Measurements from ENCODE around the gene FEM1C. TPM values are rescaled to one million over a fixed set of nuclear protein-coding genes. Genes with fewer than 3 reads are reported as not detected.

The FEM1C gene
- total and polyA plus RNA-seq, 9 of the 15 experiments (the other 6 are each of a cell fraction or from before 2014, with no cell fraction given): 1.4 to 9.3 (median 4.3) TPM

DNA sequence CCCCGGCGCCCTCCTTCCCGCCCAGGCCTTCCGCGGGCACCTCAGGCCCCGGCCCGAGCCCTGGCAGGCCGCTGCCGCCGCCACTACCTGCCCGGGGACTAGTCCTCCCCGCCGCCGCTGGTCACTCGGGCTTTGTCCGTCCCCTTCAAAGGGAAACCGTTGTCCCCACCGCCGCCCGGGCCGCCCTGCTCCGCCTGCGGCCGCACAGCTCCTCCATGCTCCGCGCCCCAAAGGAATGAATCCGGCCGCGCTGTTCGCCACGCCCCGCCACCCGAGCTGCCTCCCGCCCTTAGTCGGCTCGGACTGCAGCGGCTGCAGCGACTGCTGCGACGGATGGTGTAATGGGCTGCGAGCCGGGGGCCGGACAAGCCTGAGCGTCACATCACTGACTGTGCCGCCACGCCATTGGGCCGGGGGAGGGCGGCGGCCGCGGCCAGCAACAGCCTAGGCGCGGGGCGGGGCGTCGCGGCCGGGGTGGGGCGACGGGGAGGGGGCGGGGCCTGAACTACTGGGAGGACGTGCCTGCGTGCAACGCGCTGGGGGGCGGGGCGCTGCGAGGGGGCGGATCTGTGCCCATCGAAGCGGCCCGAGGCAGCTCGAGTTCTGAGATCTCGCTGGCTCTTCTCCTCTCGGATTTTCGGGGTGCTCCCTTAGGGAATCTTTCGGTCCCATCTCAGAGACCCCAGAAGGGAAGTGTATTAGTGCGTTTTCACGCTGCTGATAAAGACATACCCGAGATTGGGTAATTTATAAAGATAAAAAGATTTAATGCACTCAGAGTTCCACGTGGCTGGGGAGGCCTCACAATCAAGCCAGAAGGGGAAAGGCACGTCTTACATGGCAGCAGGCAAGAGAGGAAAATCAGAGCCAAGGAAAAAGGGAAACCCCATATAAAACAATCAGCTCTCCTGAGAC lies at the start of gene FEM1C (continued):
- TF ChIP-seq, protein P1, sequence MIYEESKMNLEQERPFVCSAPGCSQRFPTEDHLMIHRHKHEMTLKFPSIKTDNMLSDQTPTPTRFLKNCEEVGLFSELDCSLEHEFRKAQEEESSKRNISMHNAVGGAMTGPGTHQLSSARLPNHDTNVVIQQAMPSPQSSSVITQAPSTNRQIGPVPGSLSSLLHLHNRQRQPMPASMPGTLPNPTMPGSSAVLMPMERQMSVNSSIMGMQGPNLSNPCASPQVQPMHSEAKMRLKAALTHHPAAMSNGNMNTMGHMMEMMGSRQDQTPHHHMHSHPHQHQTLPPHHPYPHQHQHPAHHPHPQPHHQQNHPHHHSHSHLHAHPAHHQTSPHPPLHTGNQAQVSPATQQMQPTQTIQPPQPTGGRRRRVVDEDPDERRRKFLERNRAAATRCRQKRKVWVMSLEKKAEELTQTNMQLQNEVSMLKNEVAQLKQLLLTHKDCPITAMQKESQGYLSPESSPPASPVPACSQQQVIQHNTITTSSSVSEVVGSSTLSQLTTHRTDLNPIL (CRISPR knock-in tag; IDR thresholded peaks at IDR 0.05): no peak
- no peak for TF ChIP-seq SNRNP70 (optimal IDR thresholded peaks at IDR 0.05; ENCODE audit: low read depth, low read length)
- TF ChIP-seq RBM14 (IDR thresholded peaks at IDR 0.05; ENCODE audit: borderline replicate concordance, insufficient read depth, low read depth, low read length): no peak
- TF ChIP-seq L3MBTL2 (IDR thresholded peaks at IDR 0.05): peak; percentile 98
- TF ChIP-seq, protein P2, sequence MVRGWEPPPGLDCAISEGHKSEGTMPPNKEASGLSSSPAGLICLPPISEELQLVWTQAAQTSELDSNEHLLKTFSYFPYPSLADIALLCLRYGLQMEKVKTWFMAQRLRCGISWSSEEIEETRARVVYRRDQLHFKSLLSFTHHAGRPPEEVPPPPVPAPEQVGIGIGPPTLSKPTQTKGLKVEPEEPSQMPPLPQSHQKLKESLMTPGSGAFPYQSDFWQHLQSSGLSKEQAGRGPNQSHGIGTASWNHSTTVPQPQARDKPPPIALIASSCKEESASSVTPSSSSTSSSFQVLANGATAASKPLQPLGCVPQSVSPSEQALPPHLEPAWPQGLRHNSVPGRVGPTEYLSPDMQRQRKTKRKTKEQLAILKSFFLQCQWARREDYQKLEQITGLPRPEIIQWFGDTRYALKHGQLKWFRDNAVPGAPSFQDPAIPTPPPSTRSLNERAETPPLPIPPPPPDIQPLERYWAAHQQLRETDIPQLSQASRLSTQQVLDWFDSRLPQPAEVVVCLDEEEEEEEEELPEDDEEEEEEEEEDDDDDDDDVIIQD (CRISPR knock-in tag; IDR thresholded peaks at IDR 0.05): no peak
- TF ChIP-seq KAT8 (IDR thresholded peaks at IDR 0.05; ENCODE audit: low read depth): no peak
- TF ChIP-seq ZNF583 (CRISPR knock-in tag; IDR thresholded peaks at IDR 0.05): no peak
- TF ChIP-seq NFXL1 (CRISPR knock-in tag; IDR thresholded peaks at IDR 0.05): no peak
- TF ChIP-seq, protein P3, sequence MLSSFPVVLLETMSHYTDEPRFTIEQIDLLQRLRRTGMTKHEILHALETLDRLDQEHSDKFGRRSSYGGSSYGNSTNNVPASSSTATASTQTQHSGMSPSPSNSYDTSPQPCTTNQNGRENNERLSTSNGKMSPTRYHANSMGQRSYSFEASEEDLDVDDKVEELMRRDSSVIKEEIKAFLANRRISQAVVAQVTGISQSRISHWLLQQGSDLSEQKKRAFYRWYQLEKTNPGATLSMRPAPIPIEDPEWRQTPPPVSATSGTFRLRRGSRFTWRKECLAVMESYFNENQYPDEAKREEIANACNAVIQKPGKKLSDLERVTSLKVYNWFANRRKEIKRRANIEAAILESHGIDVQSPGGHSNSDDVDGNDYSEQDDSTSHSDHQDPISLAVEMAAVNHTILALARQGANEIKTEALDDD (IDR thresholded peaks at IDR 0.05): no peak
- TF ChIP-seq POLR2A (conservative IDR thresholded peaks at IDR 0.05): peak; percentile 92
- TF ChIP-seq, protein P4, sequence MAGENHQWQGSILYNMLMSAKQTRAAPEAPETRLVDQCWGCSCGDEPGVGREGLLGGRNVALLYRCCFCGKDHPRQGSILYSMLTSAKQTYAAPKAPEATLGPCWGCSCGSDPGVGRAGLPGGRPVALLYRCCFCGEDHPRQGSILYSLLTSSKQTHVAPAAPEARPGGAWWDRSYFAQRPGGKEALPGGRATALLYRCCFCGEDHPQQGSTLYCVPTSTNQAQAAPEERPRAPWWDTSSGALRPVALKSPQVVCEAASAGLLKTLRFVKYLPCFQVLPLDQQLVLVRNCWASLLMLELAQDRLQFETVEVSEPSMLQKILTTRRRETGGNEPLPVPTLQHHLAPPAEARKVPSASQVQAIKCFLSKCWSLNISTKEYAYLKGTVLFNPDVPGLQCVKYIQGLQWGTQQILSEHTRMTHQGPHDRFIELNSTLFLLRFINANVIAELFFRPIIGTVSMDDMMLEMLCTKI (IDR thresholded peaks at IDR 0.05; ENCODE audit: partially characterized antibody): no peak
- TF ChIP-seq, protein P5, sequence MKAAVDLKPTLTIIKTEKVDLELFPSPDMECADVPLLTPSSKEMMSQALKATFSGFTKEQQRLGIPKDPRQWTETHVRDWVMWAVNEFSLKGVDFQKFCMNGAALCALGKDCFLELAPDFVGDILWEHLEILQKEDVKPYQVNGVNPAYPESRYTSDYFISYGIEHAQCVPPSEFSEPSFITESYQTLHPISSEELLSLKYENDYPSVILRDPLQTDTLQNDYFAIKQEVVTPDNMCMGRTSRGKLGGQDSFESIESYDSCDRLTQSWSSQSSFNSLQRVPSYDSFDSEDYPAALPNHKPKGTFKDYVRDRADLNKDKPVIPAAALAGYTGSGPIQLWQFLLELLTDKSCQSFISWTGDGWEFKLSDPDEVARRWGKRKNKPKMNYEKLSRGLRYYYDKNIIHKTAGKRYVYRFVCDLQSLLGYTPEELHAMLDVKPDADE (conservative IDR thresholded peaks at IDR 0.05; ENCODE audit: control insufficient read depth, low read depth, low read length): no peak
- TF ChIP-seq, protein P6, sequence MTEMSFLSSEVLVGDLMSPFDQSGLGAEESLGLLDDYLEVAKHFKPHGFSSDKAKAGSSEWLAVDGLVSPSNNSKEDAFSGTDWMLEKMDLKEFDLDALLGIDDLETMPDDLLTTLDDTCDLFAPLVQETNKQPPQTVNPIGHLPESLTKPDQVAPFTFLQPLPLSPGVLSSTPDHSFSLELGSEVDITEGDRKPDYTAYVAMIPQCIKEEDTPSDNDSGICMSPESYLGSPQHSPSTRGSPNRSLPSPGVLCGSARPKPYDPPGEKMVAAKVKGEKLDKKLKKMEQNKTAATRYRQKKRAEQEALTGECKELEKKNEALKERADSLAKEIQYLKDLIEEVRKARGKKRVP (CRISPR knock-in tag; IDR thresholded peaks at IDR 0.05): 0 out of 2 replicates have a peak, but pooled peaks have one; percentile 30
- TF ChIP-seq ARID1B (IDR thresholded peaks at IDR 0.05): no peak
- TF ChIP-seq TRIM24 (IDR thresholded peaks at IDR 0.05): peak; percentile 85 to 89
- TF ChIP-seq, protein P7, sequence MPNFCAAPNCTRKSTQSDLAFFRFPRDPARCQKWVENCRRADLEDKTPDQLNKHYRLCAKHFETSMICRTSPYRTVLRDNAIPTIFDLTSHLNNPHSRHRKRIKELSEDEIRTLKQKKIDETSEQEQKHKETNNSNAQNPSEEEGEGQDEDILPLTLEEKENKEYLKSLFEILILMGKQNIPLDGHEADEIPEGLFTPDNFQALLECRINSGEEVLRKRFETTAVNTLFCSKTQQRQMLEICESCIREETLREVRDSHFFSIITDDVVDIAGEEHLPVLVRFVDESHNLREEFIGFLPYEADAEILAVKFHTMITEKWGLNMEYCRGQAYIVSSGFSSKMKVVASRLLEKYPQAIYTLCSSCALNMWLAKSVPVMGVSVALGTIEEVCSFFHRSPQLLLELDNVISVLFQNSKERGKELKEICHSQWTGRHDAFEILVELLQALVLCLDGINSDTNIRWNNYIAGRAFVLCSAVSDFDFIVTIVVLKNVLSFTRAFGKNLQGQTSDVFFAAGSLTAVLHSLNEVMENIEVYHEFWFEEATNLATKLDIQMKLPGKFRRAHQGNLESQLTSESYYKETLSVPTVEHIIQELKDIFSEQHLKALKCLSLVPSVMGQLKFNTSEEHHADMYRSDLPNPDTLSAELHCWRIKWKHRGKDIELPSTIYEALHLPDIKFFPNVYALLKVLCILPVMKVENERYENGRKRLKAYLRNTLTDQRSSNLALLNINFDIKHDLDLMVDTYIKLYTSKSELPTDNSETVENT (CRISPR knock-in tag; IDR thresholded peaks at IDR 0.05): peak; percentile 68
